HepG2 (cell line): ENCODE measurements around the gene MLANA. TPM values are rescaled to one million over a fixed set of nuclear protein-coding genes. Genes with fewer than 3 reads are reported as not detected.
A peak's percentile ranks its signal among the peaks of the same experiment; 100 is the strongest.

Source experiments
- ATAD3A ChIP-seq: sonication (generic); formaldehyde crosslinking; IDR thresholded peaks from 2 replicates; pipeline ENCODE4 v1.4.0; 2020; ENCODE audit warnings: missing genetic modification reagents
- ATF2 ChIP-seq: sonication (generic); formaldehyde crosslinking; IDR thresholded peaks from 2 replicates; pipeline ENCODE4 v1.4.0; 2020; ENCODE audit warnings: missing genetic modification reagents
- EHMT2 ChIP-seq: fragments of 200-600 bp; sonication (generic); IDR thresholded peaks from 2 replicates; pipeline ENCODE4 v1.7.0; 2017; ENCODE audit warnings: antibody characterized with exemption, low read depth, low read length, borderline replicate concordance
- ELF3 ChIP-seq: IDR thresholded peaks from 2 replicates; pipeline ENCODE4 v1.6.1; 2016; ENCODE audit warnings: missing genetic modification reagents, missing compliant biosample characterization
- FOSL2 ChIP-seq: sonication (generic); formaldehyde crosslinking; IDR thresholded peaks from 2 replicates; pipeline ENCODE4 v1.4.0; 2020; ENCODE audit warnings: missing genetic modification reagents
- FOXP4 ChIP-seq: sonication (generic); formaldehyde crosslinking; IDR thresholded peaks from 2 replicates; pipeline ENCODE4 v1.4.0; 2020; ENCODE audit warnings: missing genetic modification reagents
- GABPA ChIP-seq, 2 experiments: IDR thresholded peaks; 2 replicates each; pipeline ENCODE4 v1.6.1; 2011 to 2016; ENCODE audit warnings: low read depth in 2 of 2, low read length in 1 of 2, missing biosample characterization in 1 of 2, missing genetic modification characterization in 1 of 2
- HDAC1 ChIP-seq: sonication (generic); formaldehyde crosslinking; IDR thresholded peaks from 2 replicates; pipeline ENCODE4 v1.5.1; 2020; ENCODE audit warnings: mild to moderate bottlenecking, missing genetic modification reagents
- HMGXB4 ChIP-seq, 2 experiments: sonication (generic) in 1 of 2; formaldehyde crosslinking in 1 of 2; IDR thresholded peaks; 2 replicates each; pipeline versions ENCODE4 v1.4.0 to v1.6.1; 2018 to 2020; ENCODE audit warnings: missing genetic modification reagents in 2 of 2, borderline replicate concordance in 1 of 2, low read depth in 1 of 2, mild to moderate bottlenecking in 1 of 2, missing biosample characterization in 1 of 2
- HNF1B ChIP-seq: sonication (generic); formaldehyde crosslinking; IDR thresholded peaks from 2 replicates; pipeline ENCODE4 v1.5.1; 2020; ENCODE audit warnings: mild to moderate bottlenecking, moderate library complexity, missing genetic modification reagents
- IRF2 ChIP-seq: IDR thresholded peaks from 2 replicates; pipeline ENCODE4 v1.6.1; 2018; ENCODE audit warnings: missing genetic modification reagents, missing compliant biosample characterization
- MAZ ChIP-seq, 2 experiments: sonication (generic) in 1 of 2; formaldehyde crosslinking in 1 of 2; IDR thresholded peaks; 2 replicates each; pipeline versions ENCODE4 v1.5.0 to v1.6.1; 2012 to 2020; ENCODE audit warnings: low read depth in 2 of 2, mild to moderate bottlenecking in 2 of 2, borderline replicate concordance in 1 of 2, improper control_type of control experiment in 1 of 2, low read length in 1 of 2, missing genetic modification reagents in 1 of 2, moderate library complexity in 1 of 2
- POLR2A ChIP-seq, 2 experiments: IDR thresholded peaks; 2 replicates each; pipeline ENCODE4 v1.6.1; 2011; ENCODE audit warnings: low read depth in 2 of 2, low read length in 2 of 2, mild to moderate bottlenecking in 1 of 2, moderate library complexity in 1 of 2; ENCODE audit not compliant: insufficient read depth in 1 of 2
- SRF ChIP-seq: IDR thresholded peaks from 2 replicates; pipeline ENCODE4 v1.6.1; 2011; ENCODE audit warnings: mild to moderate bottlenecking, low read depth, low read length, moderate library complexity
- TFE3 ChIP-seq: IDR thresholded peaks from 2 replicates; pipeline ENCODE4 v1.6.1; 2016
- ZFP1 ChIP-seq: IDR thresholded peaks from 2 replicates; pipeline ENCODE4 v1.6.1; 2016
- ZNF10 ChIP-seq: sonication (generic); formaldehyde crosslinking; IDR thresholded peaks from 2 replicates; pipeline ENCODE4 v1.4.0; 2020; ENCODE audit warnings: mild to moderate bottlenecking, low read depth, missing genetic modification reagents, borderline replicate concordance
- ZNF205 ChIP-seq: IDR thresholded peaks from 2 replicates; pipeline ENCODE4 v1.6.1; 2018; ENCODE audit warnings: missing biosample characterization, missing genetic modification reagents
- ZNF570 ChIP-seq: sonication (generic); formaldehyde crosslinking; IDR thresholded peaks from 2 replicates; pipeline ENCODE4 v1.4.0; 2020; ENCODE audit warnings: mild to moderate bottlenecking, missing genetic modification reagents, borderline replicate concordance
- polyA plus RNA-seq, 8 experiments: library from polyadenylated mRNA; depleted of rRNA in 3 of 8; stranded (reverse) in 7 of 8; unstranded in 1 of 8; fragments of >200 nt; fragmentation: Illumina TruSeq in 4 of 8; extraction: Trizol in 4 of 8; gene quantifications; 2 replicates each; pipeline versions ENCODE4 v1.2.1 to v1.2.3, GENCODE V29; 2011 to 2016; ENCODE audit warnings: low read depth in 4 of 8, missing spikeins in 1 of 8, mixed read lengths in 1 of 8; ENCODE audit not compliant: insufficient read depth in 1 of 8
- total RNA-seq, 5 experiments: library from RNA; depleted of rRNA; stranded (reverse); fragments of >200 nt; fragmentation: Illumina TruSeq; extraction: Trizol; gene quantifications; 2 replicates each; pipeline ENCODE4 v1.2.3, GENCODE V29; 2016; ENCODE audit warnings: low read depth in 1 of 5

MLANA gene
- total and polyA plus RNA-seq, 2 of the 13 experiments (the other 11 are each of a cell fraction or from before 2014, with no cell fraction given): 0.11 to 0.18 TPM

- TF ChIP-seq FOXP4 (peak; percentile 80; the same call in 1 of the 2 replicates), HDAC1 (CRISPR knock-in tag) (peak; percentile 67), HMGXB4 (CRISPR knock-in tag; IDR thresholded peaks at IDR 0.05; ENCODE audit: borderline replicate concordance in 1 of 2, low read depth in 1 of 2) (peak in 1 of 2 experiments; percentile 64; a peak in 1 of 4 replicates), ZNF205 (CRISPR knock-in tag) (0 out of 2 replicates have a peak, but pooled peaks have one; percentile 29), SRF (0 out of 2 replicates have a peak, but pooled peaks have one; percentile 20), TFE3 (CRISPR knock-in tag) (peak; percentile 35; the same call in 1 of the 2 replicates), ZFP1 (CRISPR knock-in tag) (0 out of 2 replicates have a peak, but pooled peaks have one; percentile 49), ATAD3A (CRISPR knock-in tag) (no peak), HNF1B (peak; percentile 52; the same call in 1 of the 2 replicates), ATF2 (0 out of 2 replicates have a peak, but pooled peaks have one; percentile 18), EHMT2 (no peak), ELF3 (CRISPR knock-in tag) (peak; percentile 66; the same call in 1 of the 2 replicates), FOSL2 (CRISPR knock-in tag) (0 out of 2 replicates have a peak, but pooled peaks have one; percentile 30), ZNF570 (CRISPR knock-in tag) (no peak), IRF2 (CRISPR knock-in tag) (peak; percentile 67; the same call in 1 of the 2 replicates), ZNF10 (CRISPR knock-in tag) (no peak), GABPA (IDR thresholded peaks at IDR 0.05; ENCODE audit: low read depth, low read length) (no peak), GABPA (CRISPR knock-in tag; IDR thresholded peaks at IDR 0.05; ENCODE audit: low read depth) (peak; percentile 58), MAZ (IDR thresholded peaks at IDR 0.05; ENCODE audit: borderline replicate concordance, low read depth, low read length) (0 out of 2 replicates have a peak, but pooled peaks have one; percentile 24), MAZ (CRISPR knock-in tag; IDR thresholded peaks at IDR 0.05; ENCODE audit: low read depth) (no peak), POLR2A (IDR thresholded peaks at IDR 0.05; ENCODE audit: insufficient read depth in 1 of 2, low read depth in 2 of 2, low read length in 2 of 2) (peak in 1 of 2 experiments; percentile 36; a peak in 1 of 4 replicates)
Observed at GRCh38 chr9:5843794-5844471, 46.8 kb upstream of the MLANA start (continued).
